Measurements from ENCODE around the gene ZMIZ1.

The ZMIZ1 gene

DNA sequence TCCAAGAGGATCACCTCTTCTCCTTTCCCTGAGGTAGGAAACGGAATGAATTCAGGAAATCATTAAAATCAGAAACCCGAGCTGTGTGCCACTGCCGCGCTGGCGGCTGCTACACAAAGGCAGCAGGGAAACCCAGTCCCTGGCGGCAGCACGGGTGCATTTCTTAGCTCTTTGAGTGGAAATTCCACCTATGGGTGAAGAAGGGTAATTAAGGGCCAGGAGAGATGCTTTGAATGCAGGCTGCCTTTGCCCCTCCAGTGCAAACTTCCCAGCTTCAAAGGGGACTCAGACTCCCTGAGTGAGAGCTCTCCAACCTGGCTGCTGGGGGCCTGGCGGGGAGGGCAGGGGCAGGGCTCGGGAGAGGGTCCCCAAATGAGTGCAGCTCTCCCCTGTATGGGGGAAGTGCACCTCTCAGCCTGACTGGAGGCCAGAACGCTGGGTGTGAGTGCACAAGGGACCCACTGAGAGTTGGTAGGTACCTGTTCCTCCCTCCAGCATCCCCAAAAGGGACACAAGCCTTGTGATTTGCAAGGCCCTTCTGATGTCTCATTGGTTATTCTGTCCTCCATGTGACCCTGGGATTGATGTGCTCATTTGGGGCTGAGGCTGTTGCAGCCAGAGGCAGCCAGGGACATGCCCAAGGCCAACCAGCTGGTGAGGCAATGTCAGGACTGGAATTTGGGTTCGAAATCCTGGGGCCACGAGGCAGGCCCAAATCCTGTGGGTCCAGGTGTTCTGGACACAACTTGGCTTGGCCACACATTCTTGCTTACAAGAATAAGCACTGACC is 16.3 kb upstream of the ZMIZ1 start:
- POLR2A ChIA-PET = interaction anchor here (0.6 kb wide), 1 partner anchor 100 kb away, joined by 3 read pairs; no protein-coding TSS in a partner anchor
- CTCF ChIA-PET = interaction anchor here (0.8 to 4.6 kb wide), 19 partner anchors 11 to 393 kb away, joined by 3 to 45 read pairs (median 4); no protein-coding TSS in a partner anchor
- H3K4me3 ChIP-seq (ENCODE audit: control insufficient read depth in 1 of 7, extremely low read depth in 1 of 7, insufficient read depth in 4 of 7, low read depth in 2 of 7, low read length in 6 of 7) = no peak overlapping the region
- H3K27ac ChIP-seq (ENCODE audit: insufficient read depth in 1 of 2, low read depth in 1 of 2, low read length in 2 of 2, poor library complexity in 1 of 2, severe bottlenecking in 2 of 2) = no peak overlapping the region
- WGBS (ENCODE audit: insufficient coverage) = 46% methylated on average over 4 of the region's 12 CpGs
- H3K9me3 ChIP-seq (ENCODE audit: control extremely low read depth in 1 of 5, control insufficient read depth in 4 of 5, insufficient read depth in 2 of 5, low read depth in 1 of 5, low read length in 4 of 5) = no peaks in the 10 kb centered on the region
- H3K36me3 ChIP-seq (ENCODE audit: control insufficient read depth in 4 of 4, insufficient read depth in 4 of 4, low read length in 3 of 4) = no peaks in the 10 kb centered on the region
- DNase-seq = peak; percentile 65 to 84 (median 81)
- H3K4me1 ChIP-seq (ENCODE audit: control extremely low read depth in 1 of 4, control insufficient read depth in 4 of 4, insufficient read depth in 4 of 4, low read length in 3 of 4) = peaks cover 3 to 41% (median 22%) of the 10 kb centered on the region in 4 experiments
- no peaks in the 10 kb centered on the region for H3K27me3 ChIP-seq (replicated peaks in 2 of 5; ENCODE audit: control insufficient read depth in 4 of 5, insufficient read depth in 5 of 5, low read length in 4 of 5)

DNA sequence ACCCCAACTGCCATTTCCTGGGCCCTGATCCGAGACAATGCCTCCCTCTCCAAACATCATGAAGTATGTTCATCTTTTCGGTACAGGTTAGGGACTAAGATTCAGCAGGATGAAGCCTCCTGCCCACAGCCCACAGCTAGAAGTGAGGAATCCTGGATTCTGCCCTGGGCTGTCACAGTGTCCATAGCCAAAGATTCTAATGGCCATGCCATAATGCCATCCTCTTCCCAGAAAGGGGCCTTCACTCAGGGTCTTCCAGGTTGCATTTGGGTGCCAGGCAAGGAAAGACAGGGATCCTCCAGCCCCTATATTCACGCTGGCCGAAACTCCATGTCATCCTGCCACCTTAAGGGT is 15.7 kb upstream of the ZMIZ1 start:
- 94% methylated on average over 3 of the region's 4 CpGs for WGBS (ENCODE audit: insufficient coverage)
- no peaks in the 10 kb centered on the region for H3K9me3 ChIP-seq (ENCODE audit: control extremely low read depth in 1 of 5, control insufficient read depth in 4 of 5, insufficient read depth in 2 of 5, low read depth in 1 of 5, low read length in 4 of 5)
- no peak overlapping the region for H3K4me3 ChIP-seq (ENCODE audit: control insufficient read depth in 1 of 7, extremely low read depth in 1 of 7, insufficient read depth in 4 of 7, low read depth in 2 of 7, low read length in 6 of 7)
- ChIA-PET CTCF (interaction anchor here (1.1 to 4.6 kb wide), 8 partner anchors 11 to 142 kb away, joined by 3 to 45 read pairs (median 4); no protein-coding TSS in a partner anchor), POLR2A (no interaction called here)
- H3K27ac ChIP-seq (ENCODE audit: insufficient read depth in 1 of 2, low read depth in 1 of 2, low read length in 2 of 2, poor library complexity in 1 of 2, severe bottlenecking in 2 of 2) = no peak overlapping the region
- peaks cover 0 to 35% (median 17%) of the 10 kb centered on the region in 4 experiments for H3K4me1 ChIP-seq (ENCODE audit: control extremely low read depth in 1 of 4, control insufficient read depth in 4 of 4, insufficient read depth in 4 of 4, low read length in 3 of 4)
- no peak for DNase-seq
- H3K36me3 ChIP-seq (ENCODE audit: control insufficient read depth in 4 of 4, insufficient read depth in 4 of 4, low read length in 3 of 4) = no peaks in the 10 kb centered on the region
- no peaks in the 10 kb centered on the region for H3K27me3 ChIP-seq (replicated peaks in 2 of 5; ENCODE audit: control insufficient read depth in 4 of 5, insufficient read depth in 5 of 5, low read length in 4 of 5)

DNA sequence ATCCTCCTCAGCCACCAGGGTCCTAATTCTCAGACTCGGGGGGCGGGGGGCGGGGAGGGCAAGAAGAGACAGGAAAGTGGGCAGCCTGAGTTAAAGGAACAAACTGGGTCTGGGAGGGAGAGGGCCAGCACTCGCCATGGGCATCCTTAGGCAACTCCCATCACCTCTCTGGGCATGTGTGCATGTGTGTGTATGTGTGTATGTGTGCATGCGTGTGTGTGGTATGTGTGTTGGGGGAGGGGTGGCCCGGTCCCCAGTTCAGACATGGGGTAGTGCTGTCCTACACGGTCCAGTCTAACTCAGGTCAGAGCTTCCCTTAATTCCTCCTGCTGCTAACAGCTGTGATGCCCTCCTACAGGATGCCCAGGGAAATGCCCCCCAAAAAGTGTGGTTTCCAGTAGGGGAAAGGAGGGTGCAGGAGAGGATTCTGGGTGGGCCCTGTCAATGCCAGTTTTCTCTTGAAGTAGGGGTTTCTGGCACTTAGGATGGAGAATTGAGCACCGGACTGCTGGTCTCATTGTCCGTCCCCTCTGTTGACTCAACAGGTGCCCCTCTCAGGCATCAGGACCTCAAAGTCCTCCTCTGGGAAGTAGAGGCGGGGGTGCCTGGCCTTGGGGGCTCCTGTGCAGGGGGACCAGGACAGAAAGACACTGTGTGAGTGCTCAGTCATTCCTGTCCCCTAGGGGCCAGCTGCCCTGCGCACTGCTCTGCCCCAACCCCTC is 15.1 kb upstream of the ZMIZ1 start:
- CTCF ChIA-PET = interaction anchor here (1.4 kb wide), 1 partner anchor 32 kb away, joined by 4 read pairs; no protein-coding TSS in a partner anchor
- peaks cover 0 to 29% (median 11%) of the 10 kb centered on the region in 4 experiments for H3K4me1 ChIP-seq (ENCODE audit: control extremely low read depth in 1 of 4, control insufficient read depth in 4 of 4, insufficient read depth in 4 of 4, low read length in 3 of 4)
- H3K36me3 ChIP-seq (ENCODE audit: control insufficient read depth in 4 of 4, insufficient read depth in 4 of 4, low read length in 3 of 4) = no peaks in the 10 kb centered on the region
- 100% methylated on average over 5 of the region's 11 CpGs for WGBS (ENCODE audit: insufficient coverage)
- no peak for DNase-seq
- no peaks in the 10 kb centered on the region for H3K9me3 ChIP-seq (ENCODE audit: control extremely low read depth in 1 of 5, control insufficient read depth in 4 of 5, insufficient read depth in 2 of 5, low read depth in 1 of 5, low read length in 4 of 5)
- no peaks in the 10 kb centered on the region for H3K27me3 ChIP-seq (replicated peaks in 2 of 5; ENCODE audit: control insufficient read depth in 4 of 5, insufficient read depth in 5 of 5, low read length in 4 of 5)
- H3K4me3 ChIP-seq (ENCODE audit: control insufficient read depth in 1 of 7, extremely low read depth in 1 of 7, insufficient read depth in 4 of 7, low read depth in 2 of 7, low read length in 6 of 7) = no peak overlapping the region
- no peak overlapping the region for H3K27ac ChIP-seq (ENCODE audit: insufficient read depth in 1 of 2, low read depth in 1 of 2, low read length in 2 of 2, poor library complexity in 1 of 2, severe bottlenecking in 2 of 2)
- POLR2A ChIA-PET = no interaction called here

DNA sequence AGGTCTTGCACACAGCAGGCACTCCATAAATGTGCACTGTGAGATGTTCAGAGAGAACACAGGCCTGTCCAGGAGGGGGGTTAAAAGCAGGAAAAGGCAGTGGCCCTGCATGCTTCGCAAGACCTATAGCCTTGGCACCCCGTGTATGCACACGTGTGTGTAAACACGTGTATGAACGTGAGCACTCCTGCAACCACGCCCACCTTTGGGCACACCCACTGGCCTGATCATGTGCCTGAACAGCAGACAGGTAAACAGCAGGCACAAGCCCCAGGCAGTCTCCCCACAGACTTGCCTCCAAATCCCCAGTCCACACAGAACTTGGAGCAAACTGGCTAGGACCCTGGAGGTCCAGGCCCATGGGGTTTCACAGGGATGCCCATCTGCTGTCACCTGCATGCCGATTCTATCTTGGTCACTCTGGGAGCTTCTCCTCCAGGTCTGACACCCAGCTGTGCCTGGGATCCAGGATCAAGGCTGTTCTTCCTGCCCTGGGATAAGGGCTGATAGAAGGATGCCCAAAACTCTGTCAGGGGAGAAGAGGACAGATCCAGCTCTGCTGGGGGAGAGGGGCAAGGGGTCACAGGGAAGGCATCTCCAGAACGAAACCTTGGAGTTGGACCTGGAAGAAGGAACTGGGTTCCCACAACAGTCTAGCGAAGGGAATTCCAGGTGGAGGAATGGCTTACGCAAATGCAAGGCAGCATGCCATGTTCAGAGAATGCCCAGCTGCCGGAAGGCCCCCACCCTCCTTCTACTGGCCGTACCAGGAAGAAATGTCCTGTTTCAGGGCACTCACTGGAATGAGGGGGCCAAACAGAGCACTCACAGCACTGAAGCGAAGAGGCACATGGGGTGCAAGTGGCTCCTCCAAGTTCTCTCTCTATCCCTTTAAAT is 14.3 kb upstream of the ZMIZ1 start:
- H3K4me1 ChIP-seq (ENCODE audit: control extremely low read depth in 1 of 4, control insufficient read depth in 4 of 4, insufficient read depth in 4 of 4, low read length in 3 of 4) = peaks cover 0 to 27% (median 4%) of the 10 kb centered on the region in 4 experiments
- no peak overlapping the region for H3K4me3 ChIP-seq (ENCODE audit: control insufficient read depth in 1 of 7, extremely low read depth in 1 of 7, insufficient read depth in 4 of 7, low read depth in 2 of 7, low read length in 6 of 7)
- H3K27ac ChIP-seq (ENCODE audit: insufficient read depth in 1 of 2, low read depth in 1 of 2, low read length in 2 of 2, poor library complexity in 1 of 2, severe bottlenecking in 2 of 2) = no peak overlapping the region
- H3K9me3 ChIP-seq (ENCODE audit: control extremely low read depth in 1 of 5, control insufficient read depth in 4 of 5, insufficient read depth in 2 of 5, low read depth in 1 of 5, low read length in 4 of 5) = no peaks in the 10 kb centered on the region
- ChIA-PET CTCF (interaction anchor here (1.4 to 1.5 kb wide), 2 partner anchors 12 to 14 kb away, joined by 5 to 7 read pairs; no protein-coding TSS in a partner anchor), POLR2A (no interaction called here)
- 96% methylated on average over 11 of the region's 13 CpGs for WGBS (ENCODE audit: insufficient coverage)
- no peaks in the 10 kb centered on the region for H3K27me3 ChIP-seq (replicated peaks in 2 of 5; ENCODE audit: control insufficient read depth in 4 of 5, insufficient read depth in 5 of 5, low read length in 4 of 5)
- H3K36me3 ChIP-seq (ENCODE audit: control insufficient read depth in 4 of 4, insufficient read depth in 4 of 4, low read length in 3 of 4) = no peaks in the 10 kb centered on the region
- no peak for DNase-seq

DNA sequence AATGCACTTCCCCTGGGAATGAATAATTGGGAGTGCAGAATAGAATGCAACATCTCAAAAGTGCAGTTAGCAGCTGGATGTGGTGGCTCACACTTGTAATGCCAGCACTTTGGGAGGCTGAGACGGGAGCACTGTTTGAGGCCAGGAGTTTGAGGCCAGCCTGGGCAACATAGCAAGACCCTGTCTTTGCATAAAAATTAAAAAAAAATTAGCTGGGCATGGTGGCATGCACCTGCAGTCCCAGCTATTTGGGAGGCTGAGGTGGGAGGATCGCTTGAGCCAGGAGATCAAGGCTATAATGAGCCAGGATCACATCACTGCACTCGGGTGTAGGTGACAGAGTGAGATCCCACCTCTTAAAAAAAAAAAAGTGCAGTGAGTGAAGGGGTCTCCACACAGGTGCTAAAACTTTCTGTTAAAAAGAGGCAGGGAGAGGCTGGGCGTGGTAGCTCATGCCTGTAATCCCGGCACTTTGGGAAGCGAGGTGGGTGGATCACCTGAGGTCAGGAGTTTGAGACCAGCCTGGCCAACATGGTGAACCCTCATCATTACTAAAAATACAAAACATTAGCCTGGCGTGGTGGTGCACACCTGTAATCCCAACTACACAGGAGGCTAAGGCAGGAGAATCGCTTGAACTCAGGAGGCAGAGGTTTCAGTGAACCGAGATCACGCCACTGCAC is 13.5 kb upstream of the ZMIZ1 start:
- H3K4me3 ChIP-seq (ENCODE audit: control insufficient read depth in 1 of 7, extremely low read depth in 1 of 7, insufficient read depth in 4 of 7, low read depth in 2 of 7, low read length in 6 of 7) = no peak overlapping the region
- ChIA-PET POLR2A (no interaction called here), CTCF (interaction anchor here (1.0 to 1.5 kb wide), 3 partner anchors 11 to 119 kb away, joined by 3 to 7 read pairs (median 5); no protein-coding TSS in a partner anchor)
- no peaks in the 10 kb centered on the region for H3K9me3 ChIP-seq (ENCODE audit: control extremely low read depth in 1 of 5, control insufficient read depth in 4 of 5, insufficient read depth in 2 of 5, low read depth in 1 of 5, low read length in 4 of 5)
- H3K4me1 ChIP-seq (ENCODE audit: control extremely low read depth in 1 of 4, control insufficient read depth in 4 of 4, insufficient read depth in 4 of 4, low read length in 3 of 4) = peaks cover 0 to 27% (median 4%) of the 10 kb centered on the region in 4 experiments
- no peaks in the 10 kb centered on the region for H3K27me3 ChIP-seq (replicated peaks in 2 of 5; ENCODE audit: control insufficient read depth in 4 of 5, insufficient read depth in 5 of 5, low read length in 4 of 5)
- WGBS (ENCODE audit: insufficient coverage) = 98% methylated on average over 6 of the region's 10 CpGs
- no peak overlapping the region for H3K27ac ChIP-seq (ENCODE audit: insufficient read depth in 1 of 2, low read depth in 1 of 2, low read length in 2 of 2, poor library complexity in 1 of 2, severe bottlenecking in 2 of 2)
- no peaks in the 10 kb centered on the region for H3K36me3 ChIP-seq (ENCODE audit: control insufficient read depth in 4 of 4, insufficient read depth in 4 of 4, low read length in 3 of 4)
- DNase-seq = no peak

DNA sequence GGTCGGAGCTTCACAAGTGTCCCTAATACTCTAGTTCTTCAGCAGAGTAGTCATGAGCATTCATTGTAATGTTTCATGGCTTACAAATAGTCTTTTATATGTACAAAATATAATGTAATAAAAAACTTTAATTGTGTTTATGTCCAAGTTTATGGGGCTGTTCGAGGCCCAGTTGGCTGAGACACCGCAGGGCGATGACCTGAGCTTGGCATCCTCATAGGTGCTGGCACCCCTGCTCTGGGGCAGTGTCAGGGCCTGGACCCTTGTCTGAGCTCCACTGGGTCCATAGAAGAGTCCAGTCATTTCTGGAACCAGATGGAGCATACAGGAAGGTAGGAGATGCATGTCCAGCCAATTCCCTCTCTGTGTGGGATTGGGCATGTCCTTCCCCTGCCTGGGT is 12.9 kb upstream of the ZMIZ1 start:
- Histone ChIP-seq H3K36me3 (ENCODE audit: control insufficient read depth in 4 of 4, insufficient read depth in 4 of 4, low read length in 3 of 4) (no peaks in the 10 kb centered on the region), H3K4me3 (ENCODE audit: control insufficient read depth in 1 of 7, extremely low read depth in 1 of 7, insufficient read depth in 4 of 7, low read depth in 2 of 7, low read length in 6 of 7) (no peak overlapping the region), H3K27ac (ENCODE audit: insufficient read depth in 1 of 2, low read depth in 1 of 2, low read length in 2 of 2, poor library complexity in 1 of 2, severe bottlenecking in 2 of 2) (no peak overlapping the region), H3K4me1 (ENCODE audit: control extremely low read depth in 1 of 4, control insufficient read depth in 4 of 4, insufficient read depth in 4 of 4, low read length in 3 of 4) (peaks cover 0 to 25% (median 4%) of the 10 kb centered on the region in 4 experiments), H3K9me3 (ENCODE audit: control extremely low read depth in 1 of 5, control insufficient read depth in 4 of 5, insufficient read depth in 2 of 5, low read depth in 1 of 5, low read length in 4 of 5) (no peaks in the 10 kb centered on the region), H3K27me3 (replicated peaks in 2 of 5; ENCODE audit: control insufficient read depth in 4 of 5, insufficient read depth in 5 of 5, low read length in 4 of 5) (no peaks in the 10 kb centered on the region)
- POLR2A ChIA-PET = no interaction called here
- DNase-seq = no peak
- WGBS (ENCODE audit: insufficient coverage) = 96% methylated on average over 3 of the region's 4 CpGs
- CTCF ChIA-PET = interaction anchor here (1.0 to 1.5 kb wide), 3 partner anchors 10 to 119 kb away, joined by 3 to 7 read pairs (median 5); no protein-coding TSS in a partner anchor

Measured in common myeloid progenitor, CD34-positive (primary cell).